Astrocyte (in vitro differentiated cells and primary cell): ENCODE results near the gene TRMT10A.

Experiments used
- EZH2 ChIP-seq: IDR thresholded peaks from 2 replicates; pipeline ENCODE4 v1.6.1; 2012; ENCODE audit warnings: mild to moderate bottlenecking, low read length, inconsistent platforms; ENCODE audit not compliant: insufficient read depth
- TF ChIP-seq, protein P1 (sequence below): IDR thresholded peaks from 2 replicates; pipeline ENCODE4 v1.5.1; 2011; ENCODE audit warnings: low read depth, mild to moderate bottlenecking, inconsistent platforms, low read length, moderate library complexity; ENCODE audit not compliant: insufficient read depth

DNA sequence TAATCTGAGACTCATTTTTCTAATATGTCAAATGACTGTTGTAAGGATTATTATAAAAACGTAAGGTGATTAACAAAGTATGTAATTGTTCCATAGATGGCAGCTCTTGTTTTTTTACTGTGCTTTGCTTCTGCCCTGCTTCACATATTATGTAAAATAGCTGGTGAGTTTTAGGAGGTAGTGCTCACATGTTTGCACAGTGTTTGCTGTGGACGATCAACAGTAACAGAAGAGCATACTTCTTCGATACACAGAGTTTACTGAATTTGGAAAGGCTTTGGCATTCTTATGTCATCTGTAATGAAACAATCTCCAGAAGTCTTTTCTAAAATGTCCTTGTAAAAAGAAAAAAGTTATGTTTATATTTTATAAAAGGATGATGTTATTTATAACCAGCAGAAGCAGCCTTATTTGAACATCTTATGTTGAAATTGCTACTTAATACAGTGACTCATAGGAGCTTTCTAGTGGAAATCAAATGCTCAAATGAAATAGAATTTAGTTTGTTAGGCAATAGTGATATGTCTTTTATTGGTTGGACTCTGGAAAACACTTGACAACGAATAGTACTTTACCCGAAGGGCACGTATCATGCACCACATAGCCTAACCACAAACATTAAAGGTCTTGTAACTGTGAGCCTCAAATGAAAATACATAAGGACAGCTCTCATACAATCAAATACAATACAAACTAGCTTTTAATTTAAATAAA, 8.8 kb upstream of the TRMT10A start:
- TF ChIP-seq, protein P1, sequence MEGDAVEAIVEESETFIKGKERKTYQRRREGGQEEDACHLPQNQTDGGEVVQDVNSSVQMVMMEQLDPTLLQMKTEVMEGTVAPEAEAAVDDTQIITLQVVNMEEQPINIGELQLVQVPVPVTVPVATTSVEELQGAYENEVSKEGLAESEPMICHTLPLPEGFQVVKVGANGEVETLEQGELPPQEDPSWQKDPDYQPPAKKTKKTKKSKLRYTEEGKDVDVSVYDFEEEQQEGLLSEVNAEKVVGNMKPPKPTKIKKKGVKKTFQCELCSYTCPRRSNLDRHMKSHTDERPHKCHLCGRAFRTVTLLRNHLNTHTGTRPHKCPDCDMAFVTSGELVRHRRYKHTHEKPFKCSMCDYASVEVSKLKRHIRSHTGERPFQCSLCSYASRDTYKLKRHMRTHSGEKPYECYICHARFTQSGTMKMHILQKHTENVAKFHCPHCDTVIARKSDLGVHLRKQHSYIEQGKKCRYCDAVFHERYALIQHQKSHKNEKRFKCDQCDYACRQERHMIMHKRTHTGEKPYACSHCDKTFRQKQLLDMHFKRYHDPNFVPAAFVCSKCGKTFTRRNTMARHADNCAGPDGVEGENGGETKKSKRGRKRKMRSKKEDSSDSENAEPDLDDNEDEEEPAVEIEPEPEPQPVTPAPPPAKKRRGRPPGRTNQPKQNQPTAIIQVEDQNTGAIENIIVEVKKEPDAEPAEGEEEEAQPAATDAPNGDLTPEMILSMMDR: no peak
- TF ChIP-seq EZH2: no peak
